T-helper 1 cell treated with Interleukin-12 subunit alpha and Interleukin-12 subunit beta and Interleukin-4 antibody, amounts not matched to agents 30 ng/mL and 1 ng/mL, for 36 hours (primary cell): ENCODE data around the gene MALAT1. TPM values are rescaled to one million over a fixed set of nuclear protein-coding genes. Genes with fewer than 3 reads are reported as not detected.

Experiments used
- intact Hi-C: fragments of 100-400 bp; cut with micrococcal nuclease; formaldehyde crosslinking; loops from one replicate; pipeline ENCODE4 v1.15.1; 2024
- total RNA-seq: library from RNA; stranded (reverse); gene quantifications from 2 replicates; pipeline ENCODE4 v1.2.3, GENCODE V29; 2022

Gene MALAT1
- total RNA-seq, 1 donor from 2014 or later = 8,695 TPM

DNA sequence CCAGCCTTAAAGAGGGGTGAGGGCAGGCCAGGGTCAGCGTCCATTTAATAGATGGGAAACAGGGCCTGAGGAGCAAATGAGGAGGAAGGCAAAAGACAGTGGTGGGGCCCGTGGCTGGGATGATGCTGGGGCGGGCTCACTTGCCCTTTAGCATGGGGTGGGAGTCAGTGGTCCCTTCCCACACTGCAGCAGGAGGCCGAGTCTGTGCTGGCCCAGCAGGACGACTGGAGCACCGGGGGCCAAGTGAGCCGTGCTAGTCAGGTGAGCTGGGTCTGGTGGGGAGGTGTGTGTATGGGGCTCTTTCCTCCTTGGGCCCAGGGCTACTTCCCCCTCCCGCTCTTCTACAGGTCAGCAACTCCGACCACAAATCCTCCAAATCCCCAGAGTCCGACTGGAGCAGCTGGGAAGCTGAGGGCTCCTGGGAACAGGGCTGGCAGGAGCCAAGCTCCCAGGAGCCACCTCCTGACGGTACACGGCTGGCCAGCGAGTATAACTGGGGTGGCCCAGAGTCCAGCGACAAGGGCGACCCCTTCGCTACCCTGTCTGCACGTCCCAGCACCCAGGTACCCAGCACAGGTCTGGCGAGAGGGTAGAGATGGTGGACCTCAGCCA, 38.9 kb downstream of the MALAT1 start:
- intact Hi-C loops = no loop called here

DNA sequence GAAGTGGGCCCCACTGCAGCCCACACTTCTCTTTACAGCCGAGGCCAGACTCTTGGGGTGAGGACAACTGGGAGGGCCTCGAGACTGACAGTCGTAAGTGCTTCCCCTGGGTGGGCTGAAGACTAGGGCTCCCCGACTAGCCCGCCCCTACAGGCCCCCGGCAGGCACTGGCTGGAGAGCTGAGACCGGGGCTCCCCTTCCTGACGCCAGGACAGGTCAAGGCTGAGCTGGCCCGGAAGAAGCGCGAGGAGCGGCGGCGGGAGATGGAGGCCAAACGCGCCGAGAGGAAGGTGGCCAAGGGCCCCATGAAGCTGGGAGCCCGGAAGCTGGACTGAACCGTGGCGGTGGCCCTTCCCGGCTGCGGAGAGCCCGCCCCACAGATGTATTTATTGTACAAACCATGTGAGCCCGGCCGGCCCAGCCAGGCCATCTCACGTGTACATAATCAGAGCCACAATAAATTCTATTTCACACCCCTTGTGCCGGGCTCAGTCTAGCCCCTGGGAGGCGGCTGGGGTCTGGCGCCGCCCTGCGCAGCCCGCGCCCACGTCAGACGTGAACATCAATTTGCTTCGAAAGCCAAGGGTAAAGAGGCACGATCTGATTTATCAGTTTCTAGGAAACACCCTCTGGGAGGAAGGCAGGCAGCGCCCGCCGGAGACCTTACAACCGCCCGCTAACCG, 39.5 kb downstream of the MALAT1 start:
- intact Hi-C loops = no loop called here

DNA sequence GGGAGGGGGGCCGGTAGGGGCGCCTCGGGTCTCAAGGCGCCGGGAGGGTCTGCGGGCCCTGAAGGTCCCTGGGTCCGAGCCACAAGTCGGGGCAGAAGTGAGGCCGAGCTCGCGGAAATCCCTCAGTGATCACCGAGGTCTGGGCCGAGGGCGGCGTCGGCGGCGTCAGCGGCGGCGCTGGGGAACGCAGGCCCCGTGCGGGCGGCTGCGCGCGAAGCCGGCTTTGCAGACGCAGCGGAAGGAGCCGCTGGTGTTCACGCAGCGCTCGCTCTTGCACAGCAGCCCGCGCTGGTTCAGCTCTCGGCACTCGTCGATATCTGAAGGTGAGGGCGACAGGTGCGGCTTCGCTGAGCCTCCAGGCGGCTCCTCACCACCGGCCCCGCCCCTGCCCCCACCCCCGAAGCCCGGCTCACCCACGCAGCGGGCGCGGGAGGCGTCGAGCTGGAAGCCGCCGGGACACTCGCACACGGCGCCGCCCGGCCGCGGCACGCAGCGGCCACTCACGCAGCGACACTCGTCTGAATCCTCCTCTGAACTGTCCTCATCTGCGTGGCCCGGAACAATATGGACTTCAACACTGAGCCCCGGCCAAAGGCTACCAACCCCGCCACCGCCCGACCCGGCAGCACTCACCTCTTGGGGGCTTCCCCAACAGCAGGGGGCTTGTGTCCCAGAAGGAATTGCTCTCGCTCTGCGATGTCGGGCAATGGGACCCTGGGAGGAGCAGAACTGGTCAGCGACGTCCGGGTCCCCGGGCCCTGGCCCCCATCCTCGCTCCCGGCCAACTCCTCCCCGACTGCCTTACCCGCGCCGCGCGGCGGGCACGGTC, 40.3 kb downstream of the MALAT1 start:
- intact Hi-C loops = no loop called here

DNA sequence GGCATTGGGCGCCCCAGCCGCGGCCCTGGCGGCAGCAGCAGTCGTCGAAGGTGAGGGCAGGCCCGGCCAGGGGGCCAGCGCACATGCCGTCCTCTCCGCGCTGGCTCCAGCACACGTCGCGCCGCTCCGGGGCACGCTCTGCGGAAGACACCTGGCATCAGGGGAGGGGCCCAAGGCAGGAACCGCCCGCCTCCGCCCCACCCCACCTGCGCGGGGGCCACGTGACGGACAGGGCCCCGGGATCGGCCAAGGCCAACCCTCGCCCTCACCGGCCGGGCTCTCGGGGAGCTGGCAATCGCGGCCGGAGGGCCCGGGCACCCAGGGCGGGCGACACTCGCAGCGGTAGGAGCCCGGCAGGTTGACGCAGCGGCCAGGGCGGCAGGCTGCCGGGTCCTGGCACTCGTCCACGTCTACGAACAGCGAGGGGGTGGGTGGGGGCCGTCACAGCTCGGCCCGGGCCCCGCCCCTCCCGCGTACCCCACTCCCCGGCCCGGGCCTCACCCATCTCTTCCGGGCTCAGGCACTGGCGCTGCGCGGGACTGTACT, 41.0 kb downstream of the MALAT1 start:
- intact Hi-C loops = loop anchor here (1.0 to 2.0 kb wide), 7 partner anchors 15 to 99 kb away; partner anchors contain the start of genes PCNX3, SCYL1 and ZNRD2

DNA sequence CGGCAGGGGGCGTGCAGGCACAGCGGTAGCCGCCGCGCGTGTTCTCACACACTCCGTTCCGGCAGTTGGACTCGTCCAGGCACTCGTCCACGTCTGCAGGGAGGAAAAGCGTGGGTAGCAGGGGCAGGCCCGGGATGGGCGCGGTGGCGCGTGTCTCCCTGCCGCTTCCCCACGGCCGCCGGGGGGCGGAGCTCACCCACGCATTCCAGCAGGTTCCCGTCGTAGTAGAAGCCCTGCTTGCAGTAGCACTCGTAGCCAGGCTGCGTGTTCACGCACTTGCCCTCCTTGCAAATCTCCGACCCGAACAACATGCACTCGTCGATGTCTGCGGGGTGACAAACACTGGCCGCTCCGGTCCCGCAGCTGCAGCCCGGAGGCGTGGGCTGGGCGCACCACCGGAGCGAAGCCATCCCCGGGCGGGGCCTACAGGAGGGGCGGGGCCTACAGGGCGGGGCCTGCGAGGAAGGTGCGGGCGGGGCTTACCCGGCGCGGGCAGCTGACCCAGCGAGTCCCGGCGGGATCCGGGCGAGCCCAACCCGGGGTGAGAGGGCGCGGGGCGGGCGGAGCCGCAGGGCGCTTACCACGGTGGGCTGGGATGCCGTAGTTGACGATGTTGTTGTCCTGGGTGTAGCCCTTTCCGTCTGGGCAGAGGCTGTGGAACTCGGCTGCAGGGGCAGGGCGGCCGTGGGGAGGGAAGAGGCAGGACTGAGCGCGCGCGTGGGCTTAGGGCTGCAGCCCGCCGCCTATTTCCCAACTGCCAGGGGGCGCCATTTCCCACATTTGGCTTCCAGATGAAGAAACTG, 41.6 kb downstream of the MALAT1 start:
- intact Hi-C loops = loop anchor here (1.0 to 2.0 kb wide), 7 partner anchors 15 to 99 kb away; partner anchors contain the start of genes PCNX3, SCYL1 and ZNRD2

DNA sequence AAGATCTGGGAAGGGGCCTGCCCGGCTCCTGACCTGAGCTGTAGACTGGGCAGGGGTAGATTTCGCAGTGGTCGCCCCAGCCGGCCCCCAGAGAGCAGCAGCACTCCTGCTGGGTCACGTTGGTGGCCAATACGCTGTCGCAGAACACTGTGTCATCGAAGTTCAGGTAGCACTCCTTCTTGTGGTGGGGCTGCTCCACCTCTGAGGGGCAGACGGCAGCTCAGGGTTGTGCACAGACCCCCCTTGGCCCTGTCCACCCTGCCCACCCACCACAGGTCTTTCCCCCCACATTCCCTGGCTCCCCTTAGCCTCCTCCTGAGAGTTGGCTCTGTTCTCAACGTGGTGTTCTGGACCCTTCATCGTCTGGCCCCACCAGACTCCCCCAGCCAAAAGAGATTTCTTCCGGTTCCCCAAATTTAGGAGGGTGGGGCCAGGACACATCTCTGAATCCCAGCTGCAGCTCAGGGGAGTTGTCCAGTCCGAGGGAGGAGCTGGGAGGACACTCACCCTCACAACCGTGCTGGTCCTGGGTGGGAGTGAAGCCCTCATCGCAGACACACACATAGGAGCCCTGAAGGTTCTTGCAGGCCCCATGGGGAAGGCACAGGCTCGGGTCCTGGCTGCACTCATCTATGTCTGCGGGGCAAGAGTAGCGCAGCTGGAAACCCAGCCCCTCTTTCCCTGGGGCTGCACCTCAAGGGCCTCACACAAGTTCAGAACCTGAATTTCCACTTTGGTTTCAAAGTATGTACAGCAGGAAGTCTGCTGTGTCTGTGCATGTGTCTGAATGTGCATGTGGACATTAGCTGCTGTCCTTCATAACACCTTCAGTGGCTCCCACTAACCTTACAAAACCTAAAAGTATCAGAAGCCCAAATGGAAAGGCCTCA, 42.5 kb downstream of the MALAT1 start:
- intact Hi-C loops = loop anchor here (2.0 kb wide), 1 partner anchor 15 kb away; no protein-coding TSS in a partner anchor

DNA sequence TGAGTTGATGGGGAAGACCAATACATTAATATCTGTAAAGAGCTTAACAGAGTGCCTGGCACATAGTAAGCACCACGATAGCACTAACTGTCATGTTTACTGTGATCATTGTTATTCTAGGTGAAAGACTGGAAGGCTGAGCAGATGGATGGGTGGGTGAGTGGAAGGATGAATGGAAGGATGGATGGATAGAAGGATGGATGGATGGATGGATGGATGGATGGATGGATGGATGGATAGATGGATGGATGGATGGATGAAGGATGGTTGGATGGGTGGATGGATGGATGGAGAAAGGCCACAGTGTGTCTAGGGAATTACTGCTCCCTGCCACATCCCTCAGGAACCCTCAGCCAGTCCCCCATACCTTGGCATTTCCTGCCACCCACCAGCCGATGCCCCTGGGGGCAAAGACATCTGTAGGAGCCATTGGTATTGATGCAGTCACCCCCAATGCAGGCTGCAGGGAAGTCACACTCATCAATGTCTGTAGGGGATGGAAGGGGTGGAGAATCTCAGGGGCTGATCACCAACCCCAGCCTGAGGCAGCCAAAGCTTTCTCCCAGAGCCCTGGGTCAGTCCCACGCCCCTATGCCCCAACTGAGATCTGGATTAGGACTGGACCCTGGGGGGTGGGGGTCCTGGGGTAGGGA, 44.0 kb downstream of the MALAT1 start:
- intact Hi-C loops = no loop called here

DNA sequence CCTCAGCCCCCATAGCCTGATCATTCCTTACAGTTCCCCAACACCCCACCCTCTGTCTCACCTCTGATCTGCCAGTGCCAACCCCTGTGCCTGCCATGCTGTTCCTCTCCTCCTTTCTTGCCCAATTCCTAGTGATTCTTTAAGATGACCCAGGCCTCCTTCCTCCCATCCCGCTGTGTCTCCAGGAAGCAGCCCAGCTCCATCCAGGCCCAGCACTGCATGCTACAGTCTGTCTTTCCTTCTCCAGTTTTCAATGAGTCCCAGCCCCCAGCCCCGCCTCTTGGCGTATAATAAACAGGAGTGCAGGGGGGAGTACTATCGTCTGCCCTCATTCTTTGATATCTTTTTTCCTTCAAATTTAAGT, 47.0 kb downstream of the MALAT1 start:
- intact Hi-C loops = loop anchor here (1.0 kb wide), 6 partner anchors 8 to 69 kb away; partner anchors contain the start of genes PCNX3, SCYL1 and ZNRD2

DNA sequence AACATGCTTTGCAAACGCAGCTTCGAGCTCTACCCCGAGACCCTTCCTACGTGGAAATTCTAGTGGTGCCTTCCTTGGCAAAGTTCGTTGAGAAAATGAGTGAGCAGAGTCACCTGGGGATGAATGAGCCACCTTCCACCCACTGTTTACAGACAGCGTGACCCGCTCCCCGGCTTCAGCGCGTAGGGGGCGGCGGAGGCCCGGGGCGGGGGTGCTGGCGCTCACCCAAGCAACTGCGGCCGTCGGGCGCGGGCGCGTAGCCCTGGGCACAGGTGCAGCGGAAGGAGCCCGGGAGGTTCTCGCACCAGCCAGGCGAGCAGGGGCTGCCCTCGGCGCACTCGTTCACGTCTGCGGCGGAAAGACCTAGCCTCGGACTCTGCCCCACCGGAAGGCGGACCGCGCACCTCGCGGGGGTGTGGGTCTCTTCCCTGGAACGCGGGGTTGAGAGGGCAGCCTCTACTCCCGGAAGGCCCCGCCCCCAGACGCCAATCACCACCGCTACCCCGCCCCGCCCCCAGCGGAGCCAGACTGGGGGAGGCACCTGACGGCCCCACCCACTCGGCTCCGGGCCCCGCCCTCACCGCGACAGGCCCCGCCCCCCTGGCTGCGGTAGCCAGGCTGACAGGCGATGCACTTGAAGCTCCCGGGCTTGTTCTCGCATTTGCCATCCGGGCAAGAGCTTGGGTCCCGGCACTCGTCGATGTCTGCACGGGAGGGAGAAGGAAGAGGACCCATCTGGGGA, 47.5 kb downstream of the MALAT1 start:
- intact Hi-C loops = loop anchor here (1.0 kb wide), 6 partner anchors 8 to 69 kb away; partner anchors contain the start of genes PCNX3, SCYL1 and ZNRD2

DNA sequence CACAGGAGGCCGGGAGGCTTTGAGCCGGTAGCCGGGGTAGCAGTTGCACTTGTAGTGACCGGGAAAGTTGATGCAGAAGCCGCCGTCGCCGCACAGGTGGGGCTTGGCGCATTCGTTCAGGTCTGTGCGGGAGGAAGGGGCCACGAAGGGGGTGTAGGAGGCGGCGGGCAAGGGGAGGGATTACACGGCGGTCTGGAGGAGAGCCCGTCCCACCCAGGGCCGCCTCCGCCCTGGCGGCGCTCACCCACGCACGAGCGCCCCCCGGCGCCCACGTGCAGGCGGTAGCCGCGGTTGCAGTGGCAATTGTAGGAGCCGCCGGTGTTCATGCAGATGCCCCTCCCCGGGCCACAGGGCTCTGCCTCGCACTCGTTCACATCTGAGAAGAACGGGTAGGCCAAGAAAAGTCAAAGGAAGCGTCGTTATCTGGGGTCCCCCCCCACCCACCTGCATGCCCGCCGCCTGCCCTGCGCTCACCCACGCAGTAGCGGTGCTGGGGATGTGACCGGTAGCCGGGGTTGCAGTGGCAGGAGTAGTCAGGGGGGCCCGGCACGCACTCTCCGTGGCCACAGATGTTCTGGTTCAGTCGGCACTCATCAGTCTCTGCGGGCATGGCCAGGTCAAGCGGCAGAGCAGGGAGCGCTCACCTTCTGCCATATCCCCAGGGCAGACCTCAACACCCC, 48.7 kb downstream of the MALAT1 start:
- intact Hi-C loops = no loop called here

DNA sequence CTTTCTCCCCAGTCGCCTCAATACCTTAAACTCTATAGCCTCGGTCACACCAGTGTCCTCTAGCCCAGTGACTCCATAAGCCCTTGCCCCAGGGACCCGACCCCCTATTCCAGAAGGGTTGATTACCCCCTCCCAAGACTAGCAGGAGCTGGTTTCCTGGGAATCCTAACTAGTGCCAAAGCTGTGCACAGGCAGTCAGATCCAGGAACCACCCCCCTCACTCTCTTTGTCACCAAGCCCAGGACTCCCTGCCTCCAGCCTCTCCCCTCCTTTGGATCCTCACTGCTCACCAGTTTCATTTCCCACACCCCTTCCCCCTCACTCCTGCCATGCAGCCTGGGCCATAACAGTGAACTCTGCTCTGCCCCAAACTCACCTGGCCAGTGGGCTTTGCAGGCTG, 49.5 kb downstream of the MALAT1 start:
- intact Hi-C loops = no loop called here

DNA sequence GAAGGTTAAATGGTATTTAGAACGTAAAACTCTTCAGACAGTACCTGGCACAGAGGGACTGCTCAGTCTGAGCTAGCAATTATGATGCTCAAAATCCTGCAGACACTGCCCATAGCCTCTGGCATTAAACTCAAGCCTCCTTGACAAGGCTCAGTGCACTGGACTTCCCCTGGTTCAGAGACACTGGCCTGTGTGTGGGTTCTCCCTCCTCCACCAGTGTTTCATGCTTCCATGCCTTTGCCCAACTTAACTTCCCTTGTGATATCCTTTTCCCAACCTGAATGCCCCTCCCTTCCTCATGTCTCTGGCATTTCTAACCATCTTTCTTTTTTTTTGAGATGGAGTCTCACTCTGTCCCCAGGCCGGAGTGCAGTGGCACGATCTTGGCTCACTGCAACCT, 50.3 kb downstream of the MALAT1 start:
- intact Hi-C loops = no loop called here

DNA sequence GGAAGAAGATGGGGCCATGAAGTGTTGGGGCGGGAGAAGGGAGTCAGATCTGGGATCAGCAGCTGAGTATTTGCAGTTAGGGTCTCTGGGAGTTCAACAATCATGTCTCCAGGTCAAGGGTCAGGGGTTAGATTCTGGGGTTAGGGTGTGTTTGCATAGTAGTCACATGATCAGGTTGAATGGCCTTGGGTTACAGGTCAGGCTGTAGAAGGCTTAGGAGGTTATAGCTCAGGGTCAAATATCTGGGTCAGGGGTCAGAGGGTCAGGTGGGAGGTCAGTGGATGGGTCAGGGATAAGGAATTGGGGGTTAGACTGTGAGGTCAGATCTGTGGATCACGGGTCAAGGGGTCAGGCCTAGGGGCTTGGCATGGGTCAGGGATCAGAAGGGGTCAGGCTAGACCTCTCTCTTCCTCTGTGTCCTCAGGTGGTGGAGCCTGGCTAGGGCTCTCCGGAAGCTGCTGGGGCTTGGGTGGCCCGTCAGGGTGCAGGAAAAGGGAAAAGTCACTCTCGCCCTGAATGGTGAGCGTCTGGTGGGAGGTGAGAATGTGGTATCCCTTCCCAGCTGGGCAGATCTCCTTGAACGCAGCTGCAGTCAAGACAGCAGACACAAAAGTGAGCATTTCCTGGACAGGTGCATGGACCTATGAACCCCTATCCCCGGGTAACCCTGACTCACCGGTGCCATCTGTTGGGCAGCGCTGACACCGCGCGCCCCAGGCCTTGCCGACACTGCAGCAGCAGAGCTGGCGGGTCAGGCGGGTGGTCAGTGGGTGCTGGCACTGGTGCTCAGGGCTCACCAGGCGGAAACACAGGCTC, 52.9 kb downstream of the MALAT1 start:
- intact Hi-C loops = no loop called here

DNA sequence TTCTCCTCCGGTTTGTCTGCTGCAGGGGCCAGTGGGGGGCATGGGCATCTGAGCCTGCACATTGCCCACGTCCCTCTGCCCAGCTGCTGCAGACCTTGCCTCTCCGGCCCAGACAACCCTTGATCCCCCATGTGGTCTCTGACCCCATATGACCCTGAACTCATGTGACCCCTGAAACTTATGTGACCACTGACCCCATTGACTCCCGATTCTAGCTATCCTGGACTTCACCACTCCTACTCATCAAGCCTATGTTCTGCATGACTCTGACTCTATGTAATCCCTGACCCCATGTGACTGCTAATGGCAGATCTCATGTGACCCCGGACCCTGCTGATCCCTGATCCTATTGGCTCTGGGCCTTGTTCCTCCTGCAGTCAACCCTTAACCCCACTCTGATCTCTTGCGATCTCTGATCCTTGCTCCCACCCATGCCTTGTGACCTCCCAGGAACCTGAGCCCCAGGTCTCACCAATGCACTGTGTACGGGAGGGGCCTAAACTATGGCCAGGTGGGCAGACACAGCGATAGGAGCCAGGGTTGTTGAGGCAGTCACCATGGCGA, 53.6 kb downstream of the MALAT1 start:
- intact Hi-C loops = no loop called here

DNA sequence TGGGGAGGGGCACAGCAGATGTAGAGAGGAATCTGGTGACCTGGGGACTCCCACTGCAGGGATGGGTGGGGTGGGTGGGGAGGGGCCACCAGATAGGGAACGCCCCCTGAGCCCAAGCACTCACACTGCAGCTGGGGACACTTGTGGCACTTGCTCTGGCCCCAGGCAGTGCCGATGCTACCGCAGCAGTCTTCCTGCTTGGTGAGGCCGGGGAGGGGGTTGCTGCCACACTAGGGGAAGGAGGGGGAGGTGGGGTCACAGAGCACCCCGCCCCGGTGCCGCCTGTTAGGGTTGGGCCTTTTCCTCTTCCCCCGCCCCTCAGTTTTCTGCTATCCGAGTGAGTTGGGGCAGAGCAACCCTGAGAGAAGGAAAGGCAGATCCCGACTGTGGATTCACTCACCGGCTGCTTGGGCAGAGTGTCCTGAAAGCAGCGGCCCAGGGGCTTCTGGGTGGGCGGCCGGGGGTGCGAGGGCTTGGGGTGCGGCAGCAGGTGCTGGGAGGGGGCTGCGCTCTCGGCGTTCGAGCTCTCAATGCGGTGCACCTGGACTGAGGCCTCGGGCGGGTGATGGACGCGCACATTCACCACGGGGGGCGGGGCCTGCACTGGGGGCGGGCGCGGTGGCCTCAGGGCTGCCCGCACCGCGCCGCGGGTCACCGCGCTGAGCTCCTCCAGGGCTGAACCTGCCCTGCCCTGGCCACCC, 54.6 kb downstream of the MALAT1 start:
- intact Hi-C loops = loop anchor here (1.0 kb wide), 2 partner anchors 7 to 17 kb away; partner anchors contain the start of gene ZNRD2
